C4-2B (cell line): ENCODE results near the gene AMDHD2.

Experiments
- H3K27ac ChIP-seq: fragments of 450-650 bp; 2 replicates; pipeline ENCODE4 v1.5.1; 2017
- ZFX ChIP-seq: fragments of 450-650 bp; IDR thresholded peaks from 2 replicates; pipeline ENCODE4 v1.6.1; 2017
- TF ChIP-seq, protein P1 (sequence below): fragments of 450-650 bp; conservative IDR thresholded peaks from 2 replicates; pipeline ENCODE4 v1.5.1; 2017; ENCODE audit warnings: mild to moderate bottlenecking

The AMDHD2 gene

DNA sequence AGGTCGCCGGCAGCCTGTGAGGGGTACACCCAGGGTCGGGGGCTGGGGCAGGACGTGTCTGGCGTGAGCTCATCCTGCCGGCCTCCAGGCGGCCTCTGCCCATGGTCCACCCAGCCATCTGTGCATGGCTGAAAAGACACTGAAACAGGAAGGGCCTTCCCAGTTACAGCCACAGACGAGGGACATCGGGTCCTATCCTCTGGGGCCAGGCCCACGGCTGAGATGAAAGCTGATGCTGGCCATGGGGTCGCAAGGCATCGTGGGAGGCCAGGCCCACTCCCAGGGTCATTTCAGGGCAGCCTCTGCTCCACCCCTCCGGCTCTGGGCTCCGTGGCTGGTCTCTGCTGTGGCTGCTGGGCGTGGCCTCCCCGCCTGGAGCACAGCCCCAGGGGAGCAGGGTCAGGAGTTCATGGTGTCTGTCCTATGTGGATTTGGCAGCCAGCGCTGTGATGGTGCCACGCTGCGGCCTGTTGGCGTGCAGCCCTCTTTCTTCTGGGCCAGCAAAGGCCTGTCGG is 23.0 kb upstream of the AMDHD2 start:
- TF ChIP-seq, protein P1, sequence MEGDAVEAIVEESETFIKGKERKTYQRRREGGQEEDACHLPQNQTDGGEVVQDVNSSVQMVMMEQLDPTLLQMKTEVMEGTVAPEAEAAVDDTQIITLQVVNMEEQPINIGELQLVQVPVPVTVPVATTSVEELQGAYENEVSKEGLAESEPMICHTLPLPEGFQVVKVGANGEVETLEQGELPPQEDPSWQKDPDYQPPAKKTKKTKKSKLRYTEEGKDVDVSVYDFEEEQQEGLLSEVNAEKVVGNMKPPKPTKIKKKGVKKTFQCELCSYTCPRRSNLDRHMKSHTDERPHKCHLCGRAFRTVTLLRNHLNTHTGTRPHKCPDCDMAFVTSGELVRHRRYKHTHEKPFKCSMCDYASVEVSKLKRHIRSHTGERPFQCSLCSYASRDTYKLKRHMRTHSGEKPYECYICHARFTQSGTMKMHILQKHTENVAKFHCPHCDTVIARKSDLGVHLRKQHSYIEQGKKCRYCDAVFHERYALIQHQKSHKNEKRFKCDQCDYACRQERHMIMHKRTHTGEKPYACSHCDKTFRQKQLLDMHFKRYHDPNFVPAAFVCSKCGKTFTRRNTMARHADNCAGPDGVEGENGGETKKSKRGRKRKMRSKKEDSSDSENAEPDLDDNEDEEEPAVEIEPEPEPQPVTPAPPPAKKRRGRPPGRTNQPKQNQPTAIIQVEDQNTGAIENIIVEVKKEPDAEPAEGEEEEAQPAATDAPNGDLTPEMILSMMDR, result no peak
- peak; percentile 29; the same call in 1 of the 2 replicates for TF ChIP-seq ZFX
- peak overlapping the region; percentile 85 for H3K27ac ChIP-seq

DNA sequence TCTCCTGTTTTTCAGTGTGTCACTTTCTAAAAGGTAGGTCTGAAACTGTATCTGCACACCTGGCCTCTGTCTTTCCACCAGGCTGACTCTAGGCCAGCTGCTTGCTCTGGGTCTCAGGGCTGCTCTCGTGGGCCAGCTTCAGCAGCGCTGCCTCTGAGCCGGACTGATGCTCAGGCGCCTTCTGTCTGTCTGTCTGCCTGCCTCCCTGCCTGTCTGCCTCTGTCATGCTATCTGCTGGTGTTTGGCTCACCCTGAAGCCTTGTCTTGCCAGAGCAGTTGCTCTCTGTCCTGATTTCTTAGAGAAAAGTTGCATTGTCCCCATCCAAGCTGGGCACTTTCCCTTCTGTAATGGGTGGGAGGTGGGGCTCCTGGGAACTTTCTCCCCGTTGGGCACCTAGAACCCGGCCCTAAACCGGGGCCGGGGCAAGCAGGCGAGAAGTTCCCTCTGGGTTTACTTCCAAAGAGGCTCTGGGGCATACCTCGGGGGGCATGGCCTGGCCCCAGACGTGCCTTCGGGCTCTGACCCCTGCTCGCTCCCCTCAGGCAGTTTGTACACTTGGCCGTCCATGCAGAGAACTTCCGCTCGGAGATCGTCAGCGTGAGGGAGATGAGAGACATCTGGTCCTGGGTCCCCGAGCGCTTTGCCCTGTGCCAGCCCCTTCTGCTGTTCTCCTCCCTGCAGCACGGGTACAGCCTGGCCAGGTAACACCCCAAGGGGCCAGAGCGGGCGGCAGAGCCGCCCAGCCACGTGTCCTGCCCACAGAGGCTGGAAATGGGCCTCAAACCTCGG is 22.3 kb upstream of the AMDHD2 start:
- no peak for TF ChIP-seq ZFX
- TF ChIP-seq, protein P1, result no peak
- H3K27ac ChIP-seq, result peak overlapping the region; percentile 85

DNA sequence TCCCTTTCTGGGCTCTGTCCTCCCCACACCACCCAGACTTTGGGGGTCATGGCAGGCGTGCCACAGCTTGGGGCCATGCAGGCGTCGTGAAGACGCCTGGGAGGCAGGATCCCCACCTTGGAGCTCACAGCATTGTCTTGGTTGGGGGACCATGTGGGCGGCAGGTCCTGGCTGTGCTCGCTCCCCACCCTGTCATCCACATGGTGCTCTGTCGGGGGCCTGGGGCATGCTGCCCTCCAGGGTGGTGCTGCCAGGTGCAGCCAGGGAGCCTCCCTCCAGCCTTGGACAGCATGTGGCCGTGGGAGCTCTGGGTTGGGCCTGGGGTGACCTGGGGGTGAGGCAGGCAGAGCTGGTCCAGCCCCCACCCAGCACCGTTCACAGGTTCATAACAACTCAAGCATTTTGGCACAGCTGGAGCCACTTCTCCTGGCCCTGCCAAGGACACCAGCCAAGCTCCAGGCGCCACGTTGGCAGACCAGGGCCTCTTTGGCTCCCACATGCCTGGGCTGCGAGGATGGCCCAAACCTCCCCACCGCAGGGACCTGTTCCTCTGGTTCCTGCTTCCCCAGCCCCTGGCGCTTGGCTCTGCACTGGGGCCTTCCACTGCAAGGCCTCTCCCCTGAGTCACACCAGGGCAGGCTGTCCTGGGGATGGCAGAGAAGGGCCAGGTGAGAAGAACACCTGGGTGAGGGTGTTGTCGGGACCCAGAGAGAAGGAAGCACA is 21.5 kb upstream of the AMDHD2 start:
- peak overlapping the region; percentile 85 for H3K27ac ChIP-seq
- peak; percentile 69; the same call in 1 of the 2 replicates for TF ChIP-seq ZFX
- TF ChIP-seq, protein P1, result no peak

DNA sequence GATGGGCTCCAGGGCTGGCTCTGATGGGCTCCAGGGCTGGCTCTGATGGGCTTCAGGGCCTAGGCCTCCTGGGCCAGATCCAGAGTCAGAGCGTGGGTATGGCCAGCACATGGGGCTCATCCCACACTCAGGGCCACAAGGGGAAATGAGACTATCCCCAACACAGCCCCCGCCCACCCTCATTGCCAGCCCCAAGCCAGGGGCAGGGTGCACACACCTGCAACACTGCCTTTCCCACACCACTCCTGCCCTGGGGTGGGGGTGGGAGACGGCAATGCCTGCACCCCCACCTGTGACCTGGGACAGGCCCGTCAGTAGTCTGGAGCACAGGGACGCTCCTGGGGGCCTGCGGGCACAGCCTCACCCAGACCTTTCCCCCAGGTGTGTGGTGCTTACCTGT is 20.7 kb upstream of the AMDHD2 start:
- TF ChIP-seq, protein P1, result no peak

DNA sequence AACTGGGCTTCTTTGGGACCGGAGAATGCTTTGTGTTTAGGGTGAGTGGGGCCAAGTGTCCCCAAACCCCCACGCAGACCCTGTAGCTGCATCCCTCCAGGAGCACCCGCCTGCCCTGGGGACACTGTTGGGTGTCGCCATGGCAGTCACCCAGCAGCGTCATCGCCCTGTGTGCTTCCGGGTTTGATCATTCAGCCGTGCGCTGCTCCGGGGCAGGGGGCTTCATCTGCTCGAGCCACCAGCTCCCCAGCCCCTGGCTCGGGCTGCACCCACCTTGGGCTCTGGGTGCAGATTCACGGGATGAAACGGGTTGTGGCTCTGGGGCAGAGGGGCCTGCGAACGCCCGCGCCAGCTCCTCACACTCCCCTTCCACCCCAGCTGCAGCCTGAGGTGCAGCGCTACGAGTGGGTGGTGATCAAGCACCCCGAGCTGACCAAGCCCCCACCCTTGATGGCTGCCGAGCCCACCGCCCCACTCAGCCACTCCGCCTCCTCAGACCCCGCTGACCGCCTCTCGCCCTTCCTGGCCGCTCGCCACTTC is 20.2 kb upstream of the AMDHD2 start:
- no peak for TF ChIP-seq ZFX
- TF ChIP-seq, protein P1, result no peak
- H3K27ac ChIP-seq, result peak overlapping the region; percentile 85

More for the DNA sequence above, 20.7 kb upstream of the AMDHD2 start:
- H3K27ac ChIP-seq, result peak overlapping the region; percentile 85

DNA sequence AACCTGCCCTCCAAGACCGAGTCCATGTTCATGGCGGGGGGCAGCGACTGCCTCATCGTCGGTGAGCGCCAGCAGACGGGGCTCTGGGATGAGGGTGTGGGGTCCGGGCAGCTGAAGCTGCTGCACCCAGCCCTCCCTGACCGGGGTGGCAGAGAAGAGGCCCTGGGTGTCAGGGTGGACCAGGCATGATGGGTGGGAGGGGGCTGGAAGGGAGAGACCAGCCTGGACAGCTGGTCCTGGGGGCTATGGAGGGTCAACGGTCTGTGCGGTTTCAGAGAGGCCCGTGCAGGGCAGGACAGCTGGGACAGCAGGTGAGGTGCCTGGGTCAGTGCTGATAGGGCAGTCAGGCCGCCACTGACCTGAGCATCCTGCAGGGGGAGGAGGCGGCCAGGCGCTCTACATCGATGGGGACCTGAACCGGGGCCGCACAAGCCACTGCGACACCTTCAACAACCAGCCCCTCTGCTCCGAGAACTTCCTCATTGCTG is 19.7 kb upstream of the AMDHD2 start:
- peak overlapping the region; percentile 85; the same call in 1 of the 2 replicates for H3K27ac ChIP-seq
- TF ChIP-seq ZFX, result no peak
- TF ChIP-seq, protein P1, result no peak
